Endothelial cell (in vitro differentiated cells): ENCODE measurements around the gene TNS3. TPM values are rescaled to one million over a fixed set of nuclear protein-coding genes. Genes with fewer than 3 reads are reported as not detected.

ENCODE experiments used
- DNase-seq: peaks from one replicate; pipeline ENCODE4 v3.0.0; 2021; ENCODE audit warnings: low spot score
- H3K27ac Mint-ChIP-seq: one replicate; pipeline ENCODE4 v1.8.0; 2021; ENCODE audit warnings: mixed read lengths, inconsistent platforms; ENCODE audit not compliant: unreplicated experiment
- H3K27me3 Mint-ChIP-seq: one replicate; pipeline ENCODE4 v1.8.0; 2021; ENCODE audit warnings: mild to moderate bottlenecking, moderate library complexity, mixed read lengths, inconsistent platforms; ENCODE audit not compliant: unreplicated experiment
- H3K36me3 Mint-ChIP-seq: one replicate; pipeline ENCODE4 v1.8.0; 2021; ENCODE audit warnings: mild to moderate bottlenecking, low read depth, mixed read lengths, inconsistent platforms; ENCODE audit not compliant: unreplicated experiment
- H3K4me1 Mint-ChIP-seq: one replicate; pipeline ENCODE4 v1.8.0; 2021; ENCODE audit warnings: mild to moderate bottlenecking, mixed read lengths, inconsistent platforms; ENCODE audit not compliant: unreplicated experiment
- H3K4me3 Mint-ChIP-seq: one replicate; pipeline ENCODE4 v1.8.0; 2021; ENCODE audit warnings: mild to moderate bottlenecking, mixed read lengths, inconsistent platforms; ENCODE audit not compliant: unreplicated experiment
- H3K9me3 Mint-ChIP-seq: one replicate; pipeline ENCODE4 v1.8.0; 2021; ENCODE audit warnings: mixed read lengths, inconsistent platforms; ENCODE audit not compliant: unreplicated experiment
- total RNA-seq: library from RNA; stranded (reverse); fragmentation: NEBNext Ultra II Directional; extraction: Animal tissue kit (Norgen Biotek cat#: 25700); gene quantifications from one replicate; pipeline ENCODE4 v1.2.1, GENCODE V29; 2021; ENCODE audit not compliant: unreplicated experiment
- TF ChIP-seq, protein P1 (sequence below): fragments of 200-600 bp; sonication (generic); IDR thresholded peaks from one replicate; pipeline ENCODE4 v1.5.0; 2021; ENCODE audit warnings: antibody characterized with exemption; ENCODE audit not compliant: unreplicated experiment

TNS3 gene
- total RNA-seq, 1 donor from 2014 or later, result 7.5 TPM

DNA sequence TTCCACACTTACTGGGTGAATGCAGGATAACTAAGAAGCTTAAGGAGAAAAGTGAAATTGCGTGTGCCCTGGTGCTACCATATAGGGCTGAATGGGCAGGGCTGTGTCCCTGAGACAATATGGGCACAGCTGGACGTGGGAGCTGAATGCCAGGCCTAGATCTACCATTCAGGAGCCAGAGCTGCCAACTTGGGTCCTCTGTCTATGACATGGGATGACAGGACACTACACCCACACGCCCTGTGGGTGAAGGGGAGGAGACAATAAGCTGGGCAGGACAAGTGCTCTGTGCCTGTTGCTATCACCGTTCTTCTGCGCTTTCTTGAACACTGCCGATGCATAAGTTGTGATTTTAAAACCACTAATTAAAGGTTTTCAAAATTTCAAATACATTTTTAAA is 293.9 kb downstream of the TNS3 start:
- H3K27ac Mint-ChIP-seq, result no peak overlapping the region

DNA sequence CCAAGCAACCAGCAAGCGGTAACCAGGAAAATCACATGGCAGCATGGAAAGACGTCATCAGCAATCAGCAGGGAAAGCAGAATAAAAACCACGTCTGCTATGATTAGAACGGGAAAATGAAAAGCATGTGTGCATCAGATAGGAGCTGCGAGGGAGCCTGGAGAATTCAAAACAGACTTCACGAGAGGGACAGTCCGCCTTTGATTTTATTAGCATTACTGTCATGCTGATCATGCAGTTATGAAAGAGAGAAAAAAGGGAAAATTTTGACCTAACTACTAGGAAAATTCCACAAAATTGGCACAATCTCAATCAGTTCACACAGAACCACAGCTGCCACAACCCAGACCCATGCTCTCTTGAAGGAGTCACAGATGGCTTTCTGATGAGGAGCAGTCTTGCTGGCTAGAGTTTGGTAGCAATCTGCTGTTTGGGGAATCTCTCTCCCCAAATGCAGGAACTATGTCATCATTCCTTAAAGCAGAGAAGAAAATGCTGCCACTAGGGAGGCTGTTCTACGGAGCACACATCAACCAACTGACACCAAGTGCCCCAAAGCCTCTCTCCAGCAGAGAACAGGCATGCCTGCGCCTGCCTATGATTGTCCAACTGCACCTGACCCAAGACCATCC is 295.9 kb downstream of the TNS3 start:
- H3K27ac Mint-ChIP-seq, result no peak overlapping the region
- TF ChIP-seq, protein P1, sequence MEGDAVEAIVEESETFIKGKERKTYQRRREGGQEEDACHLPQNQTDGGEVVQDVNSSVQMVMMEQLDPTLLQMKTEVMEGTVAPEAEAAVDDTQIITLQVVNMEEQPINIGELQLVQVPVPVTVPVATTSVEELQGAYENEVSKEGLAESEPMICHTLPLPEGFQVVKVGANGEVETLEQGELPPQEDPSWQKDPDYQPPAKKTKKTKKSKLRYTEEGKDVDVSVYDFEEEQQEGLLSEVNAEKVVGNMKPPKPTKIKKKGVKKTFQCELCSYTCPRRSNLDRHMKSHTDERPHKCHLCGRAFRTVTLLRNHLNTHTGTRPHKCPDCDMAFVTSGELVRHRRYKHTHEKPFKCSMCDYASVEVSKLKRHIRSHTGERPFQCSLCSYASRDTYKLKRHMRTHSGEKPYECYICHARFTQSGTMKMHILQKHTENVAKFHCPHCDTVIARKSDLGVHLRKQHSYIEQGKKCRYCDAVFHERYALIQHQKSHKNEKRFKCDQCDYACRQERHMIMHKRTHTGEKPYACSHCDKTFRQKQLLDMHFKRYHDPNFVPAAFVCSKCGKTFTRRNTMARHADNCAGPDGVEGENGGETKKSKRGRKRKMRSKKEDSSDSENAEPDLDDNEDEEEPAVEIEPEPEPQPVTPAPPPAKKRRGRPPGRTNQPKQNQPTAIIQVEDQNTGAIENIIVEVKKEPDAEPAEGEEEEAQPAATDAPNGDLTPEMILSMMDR, result no peak
- H3K27me3 Mint-ChIP-seq, result no peaks in the 10 kb centered on the region
- no peak overlapping the region for H3K4me3 Mint-ChIP-seq
- H3K9me3 Mint-ChIP-seq, result no peaks in the 10 kb centered on the region
- H3K4me1 Mint-ChIP-seq, result no peaks in the 10 kb centered on the region
- peaks cover 10% of the 10 kb centered on the region for H3K36me3 Mint-ChIP-seq
- no peak for DNase-seq

More for the DNA sequence above, 293.9 kb downstream of the TNS3 start:
- no peaks in the 10 kb centered on the region for H3K27me3 Mint-ChIP-seq
- DNase-seq, result no peak
- TF ChIP-seq, protein P1, result no peak
- H3K4me3 Mint-ChIP-seq, result no peak overlapping the region
- H3K36me3 Mint-ChIP-seq, result peaks cover 6% of the 10 kb centered on the region
- H3K4me1 Mint-ChIP-seq, result no peaks in the 10 kb centered on the region
- H3K9me3 Mint-ChIP-seq, result no peaks in the 10 kb centered on the region

DNA sequence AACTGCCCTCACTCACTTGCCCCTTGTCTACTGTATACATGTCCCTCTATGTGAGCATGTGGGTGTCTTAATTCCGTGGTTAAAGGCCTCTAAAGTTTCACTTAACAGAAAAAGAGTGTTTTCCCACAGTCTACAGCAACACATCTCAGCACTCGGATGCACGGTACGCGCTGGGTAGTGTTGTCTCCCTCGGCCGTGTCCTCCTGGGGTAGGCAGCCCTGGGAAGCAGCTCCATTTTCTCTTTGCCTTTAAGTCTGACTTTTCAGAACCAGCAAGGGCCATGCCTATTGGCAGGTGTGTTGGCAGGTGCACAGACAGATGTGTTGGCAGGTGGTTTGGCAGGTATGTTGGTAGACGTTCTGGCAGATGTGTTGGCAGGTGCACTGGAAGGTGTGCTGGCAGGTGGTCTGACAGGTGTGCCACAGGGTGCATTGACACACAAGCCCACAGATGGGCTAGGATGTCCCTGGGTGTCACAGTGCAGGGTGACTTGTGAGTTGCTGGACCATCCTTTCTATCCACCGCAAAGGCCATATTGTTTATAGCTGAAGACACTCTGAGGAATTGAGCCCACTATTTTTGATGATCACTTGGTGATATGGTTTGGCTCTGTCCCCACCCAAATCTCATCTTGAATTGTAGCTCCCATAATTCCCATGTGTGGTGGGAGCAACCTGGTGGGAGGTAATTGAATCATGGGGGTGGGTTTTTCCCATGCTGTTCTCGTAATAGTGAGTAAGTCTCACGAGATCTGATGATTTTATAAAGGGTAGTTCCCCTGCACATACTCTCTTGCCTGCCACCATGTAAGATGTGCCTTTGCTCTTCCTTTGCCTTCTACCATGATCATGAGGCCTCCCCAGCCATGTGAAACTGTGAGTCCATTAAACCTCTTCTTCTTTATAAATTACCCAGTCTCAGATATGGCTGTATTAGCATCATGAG is 296.9 kb downstream of the TNS3 start:
- Mint-ChIP-seq H3K4me3 (no peak overlapping the region), H3K36me3 (peaks cover 10% of the 10 kb centered on the region), H3K27me3 (no peaks in the 10 kb centered on the region), H3K27ac (no peak overlapping the region), H3K9me3 (no peaks in the 10 kb centered on the region), H3K4me1 (no peaks in the 10 kb centered on the region)
- TF ChIP-seq, protein P1, result no peak
- DNase-seq, result no peak

DNA sequence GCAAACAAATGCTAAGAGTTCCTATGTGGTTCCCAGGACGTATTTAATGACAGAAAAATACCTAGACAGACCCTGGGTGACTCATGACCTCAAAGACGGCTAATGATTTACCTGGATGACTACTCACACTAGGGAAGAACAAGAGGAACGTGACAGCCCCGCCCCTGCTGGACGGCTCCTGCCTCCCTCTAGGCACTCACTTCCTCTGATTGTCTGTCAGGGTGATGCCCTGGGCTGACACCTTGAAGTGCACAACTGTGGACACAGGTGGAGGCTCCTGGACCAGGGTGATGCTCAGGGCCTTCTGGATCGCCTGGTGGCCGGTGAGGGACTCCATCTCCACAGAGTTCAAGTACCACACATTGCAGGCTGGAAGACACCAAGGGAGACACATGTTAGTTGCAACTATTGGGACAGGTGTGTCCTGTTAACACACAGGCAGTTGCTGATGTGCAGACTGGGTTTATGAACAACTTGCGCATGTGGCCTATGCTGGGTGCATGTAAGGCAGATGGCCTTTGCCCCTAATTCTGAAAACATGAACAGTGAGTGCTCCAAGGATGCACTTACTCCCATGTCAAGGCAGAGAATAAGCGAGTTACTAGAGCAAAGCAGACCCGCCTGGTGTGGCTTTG is 298.3 kb downstream of the TNS3 start:
- H3K36me3 Mint-ChIP-seq, result peaks cover 10% of the 10 kb centered on the region
- H3K27ac Mint-ChIP-seq, result no peak overlapping the region
- no peaks in the 10 kb centered on the region for H3K4me1 Mint-ChIP-seq
- DNase-seq, result no peak
- TF ChIP-seq, protein P1, result no peak
- no peak overlapping the region for H3K4me3 Mint-ChIP-seq
- no peaks in the 10 kb centered on the region for H3K9me3 Mint-ChIP-seq
- H3K27me3 Mint-ChIP-seq, result no peaks in the 10 kb centered on the region
